Left lung (tissue), 10 donors: ENCODE data around the gene ATP2C1. TPM values are rescaled to one million over a fixed set of nuclear protein-coding genes. Genes with fewer than 3 reads are reported as not detected.

Experiments
- ATAC-seq: fragments of 200-7000 bp; cut with Tn5 transposase; one replicate; pipeline ENCODE4 v1.9.1; 2020; ENCODE audit warnings: moderate library complexity
- DNase-seq, 4 donors: peaks; one replicate each; pipeline ENCODE4 v3.0.0-alpha.2; 2013 to 2020
- H3K27ac ChIP-seq, 2 donors: fragments of 200-600 bp; sonication (generic) in 1 of 2; one replicate each; pipeline versions ENCODE4 v1.5.0 to v1.8.0; 2020 to 2021
- H3K27me3 ChIP-seq, 2 donors: fragments of 200-600 bp; sonication (generic) in 1 of 2; one replicate each; pipeline versions ENCODE4 v1.5.0 to v1.8.0; 2020 to 2021
- H3K36me3 ChIP-seq, 2 donors: fragments of 200-600 bp; sonication (generic) in 1 of 2; one replicate each; pipeline versions ENCODE4 v1.5.0 to v1.8.0; 2020 to 2021
- H3K4me1 ChIP-seq, 2 donors: fragments of 200-600 bp; one replicate each; pipeline ENCODE4 v1.8.0; 2021
- H3K4me3 ChIP-seq, 2 donors: fragments of 200-600 bp; sonication (generic) in 1 of 2; one replicate each; pipeline versions ENCODE4 v1.5.0 to v1.8.0; 2020 to 2021; ENCODE audit warnings: mild to moderate bottlenecking in 1 of 2
- H3K9me3 ChIP-seq, 2 donors: fragments of 200-600 bp; sonication (generic) in 1 of 2; one replicate each; pipeline versions ENCODE4 v1.5.0 to v1.8.0; 2020 to 2021
- CTCF ChIP-seq, 2 donors: fragments of 200-600 bp; sonication (generic) in 1 of 2; IDR thresholded peaks; one replicate each; pipeline versions ENCODE4 v1.5.0 to v1.8.0; 2021; ENCODE audit warnings: antibody characterized with exemption in 2 of 2
- intact Hi-C, 2 donors: fragments of 100-400 bp; cut with DNase I; formaldehyde crosslinking; loops; one replicate each; pipeline versions ENCODE4 v1.11.2 to v1.14.2; 2022
- polyA plus RNA-seq, 6 donors: library from polyadenylated mRNA; unstranded; fragments of 120-200 nt; gene quantifications; one replicate each; pipeline ENCODE4 v1.2.1, GENCODE V29; 2013; ENCODE audit not compliant: insufficient read length in 6 of 6
- total RNA-seq, 2 donors: library from RNA; stranded (reverse); fragmentation: NEBNext Ultra II Directional; extraction: Animal tissue kit (Norgen Biotek cat#: 25700); gene quantifications; one replicate each; pipeline ENCODE4 v1.2.1, GENCODE V29; 2021
- donor health status: DM: no; HTN: yes; CAD: no.
- donor health status: DM: no; HTN: no; CAD: no.

ATP2C1 gene
- total and polyA plus RNA-seq, 8 donors: 113 to 161 (median 130) TPM

GRCh38 chr3:130948001-130948773, 54.3 kb downstream of the ATP2C1 start:
- ATAC-seq (no peak), DNase-seq (no peak)
- no peaks in the 10 kb centered on the region for H3K4me1 ChIP-seq
- H3K36me3 ChIP-seq: peaks cover 0 to 53% of the 10 kb centered on the region in 2 donors
- TF ChIP-seq CTCF (IDR thresholded peaks at IDR 0.05): no peak
- H3K4me3 ChIP-seq: no peak overlapping the region
- H3K27me3 ChIP-seq: no peaks in the 10 kb centered on the region
- H3K27ac ChIP-seq: no peak overlapping the region
- intact Hi-C loops: no loop called here
- no peaks in the 10 kb centered on the region for H3K9me3 ChIP-seq

- peak; percentile 33 for ATAC-seq
- peaks cover 0 to 53% of the 10 kb centered on the region in 2 donors for H3K36me3 ChIP-seq
- H3K4me1 ChIP-seq: no peaks in the 10 kb centered on the region
- no peak for DNase-seq
- H3K4me3 ChIP-seq: no peak overlapping the region
- no peaks in the 10 kb centered on the region for H3K27me3 ChIP-seq
- no peaks in the 10 kb centered on the region for H3K9me3 ChIP-seq
- intact Hi-C loops: no loop called here
- no peak for TF ChIP-seq CTCF (IDR thresholded peaks at IDR 0.05)
- no peak overlapping the region for H3K27ac ChIP-seq
Measured at GRCh38 chr3:130948929-130949328, 55.0 kb downstream of the ATP2C1 start.

GRCh38 chr3:130950124-130950523, 56.2 kb downstream of the ATP2C1 start:
- TF ChIP-seq CTCF (IDR thresholded peaks at IDR 0.05): no peak
- H3K36me3 ChIP-seq: peaks cover 0 to 57% of the 10 kb centered on the region in 2 donors
- H3K4me3 ChIP-seq: no peak overlapping the region
- intact Hi-C loops: no loop called here
- no peaks in the 10 kb centered on the region for H3K4me1 ChIP-seq
- no peak overlapping the region for H3K27ac ChIP-seq
- no peaks in the 10 kb centered on the region for H3K9me3 ChIP-seq
- DNase-seq: no peak
- ATAC-seq: no peak
- H3K27me3 ChIP-seq: no peaks in the 10 kb centered on the region

GRCh38 chr3:130950641-130951040, 56.8 kb downstream of the ATP2C1 start:
- intact Hi-C loops: no loop called here
- Histone ChIP-seq H3K27me3 (no peaks in the 10 kb centered on the region), H3K4me1 (no peaks in the 10 kb centered on the region), H3K27ac (no peak overlapping the region), H3K9me3 (no peaks in the 10 kb centered on the region), H3K4me3 (no peak overlapping the region), H3K36me3 (peaks cover 0 to 63% of the 10 kb centered on the region in 2 donors)
- no peak for ATAC-seq
- no peak for TF ChIP-seq CTCF (IDR thresholded peaks at IDR 0.05)
- DNase-seq: no peak

- Histone ChIP-seq H3K4me3 (no peak overlapping the region), H3K36me3 (peaks cover 0 to 60% of the 10 kb centered on the region in 2 donors), H3K9me3 (no peaks in the 10 kb centered on the region), H3K27ac (no peak overlapping the region), H3K4me1 (no peaks in the 10 kb centered on the region), H3K27me3 (no peaks in the 10 kb centered on the region)
- ATAC-seq (no peak), DNase-seq (no peak)
- intact Hi-C loops: no loop called here
- TF ChIP-seq CTCF (IDR thresholded peaks at IDR 0.05): no peak
Measured at GRCh38 chr3:130955481-130955880, 61.6 kb downstream of the ATP2C1 start.
